ENCODE results near the gene SRPX2.

SRPX2 gene

GRCh38 chrX:100642290-100642689, 1.7 kb upstream of the SRPX2 start:
- TF ChIP-seq, protein P1, sequence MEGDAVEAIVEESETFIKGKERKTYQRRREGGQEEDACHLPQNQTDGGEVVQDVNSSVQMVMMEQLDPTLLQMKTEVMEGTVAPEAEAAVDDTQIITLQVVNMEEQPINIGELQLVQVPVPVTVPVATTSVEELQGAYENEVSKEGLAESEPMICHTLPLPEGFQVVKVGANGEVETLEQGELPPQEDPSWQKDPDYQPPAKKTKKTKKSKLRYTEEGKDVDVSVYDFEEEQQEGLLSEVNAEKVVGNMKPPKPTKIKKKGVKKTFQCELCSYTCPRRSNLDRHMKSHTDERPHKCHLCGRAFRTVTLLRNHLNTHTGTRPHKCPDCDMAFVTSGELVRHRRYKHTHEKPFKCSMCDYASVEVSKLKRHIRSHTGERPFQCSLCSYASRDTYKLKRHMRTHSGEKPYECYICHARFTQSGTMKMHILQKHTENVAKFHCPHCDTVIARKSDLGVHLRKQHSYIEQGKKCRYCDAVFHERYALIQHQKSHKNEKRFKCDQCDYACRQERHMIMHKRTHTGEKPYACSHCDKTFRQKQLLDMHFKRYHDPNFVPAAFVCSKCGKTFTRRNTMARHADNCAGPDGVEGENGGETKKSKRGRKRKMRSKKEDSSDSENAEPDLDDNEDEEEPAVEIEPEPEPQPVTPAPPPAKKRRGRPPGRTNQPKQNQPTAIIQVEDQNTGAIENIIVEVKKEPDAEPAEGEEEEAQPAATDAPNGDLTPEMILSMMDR (IDR thresholded peaks at IDR 0.05; ENCODE audit: extremely low read depth, missing control alignments): no peak
- no peak for DNase-seq (ENCODE audit: low spot score)

DNA sequence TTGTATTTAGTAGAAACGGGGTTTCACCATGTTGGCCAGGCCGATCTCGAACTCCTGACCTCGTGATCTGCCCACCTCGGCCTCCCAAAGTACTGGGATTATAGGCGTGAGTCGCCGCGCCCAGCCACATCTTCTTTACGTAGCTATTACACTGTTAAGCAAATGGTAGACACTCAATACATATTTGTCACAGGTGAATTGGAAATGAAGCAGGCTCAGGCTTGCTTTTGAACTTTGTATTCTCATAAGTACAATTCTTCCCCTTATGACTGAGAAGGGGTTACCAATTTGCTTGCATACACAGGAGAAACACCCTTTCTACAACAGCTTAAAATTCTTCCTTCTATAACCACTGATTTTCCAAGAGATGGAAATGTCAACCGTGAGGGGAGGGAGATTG, 787 bp upstream of the SRPX2 start:
- no peak for DNase-seq (ENCODE audit: low spot score)
- TF ChIP-seq, protein P1 (IDR thresholded peaks at IDR 0.05; ENCODE audit: extremely low read depth, missing control alignments): no peak

- DNase-seq (ENCODE audit: low spot score): no peak
- TF ChIP-seq, protein P1 (IDR thresholded peaks at IDR 0.05; ENCODE audit: extremely low read depth, missing control alignments): no peak
Measured at GRCh38 chrX:100645106-100645505, 1.1 kb downstream of the SRPX2 start.

- no peak for DNase-seq (ENCODE audit: low spot score)
- TF ChIP-seq, protein P1 (IDR thresholded peaks at IDR 0.05; ENCODE audit: extremely low read depth, missing control alignments): no peak
Measured at GRCh38 chrX:100647095-100647494, 3.1 kb downstream of the SRPX2 start.

GRCh38 chrX:100647739-100648138, 3.7 kb downstream of the SRPX2 start:
- no peak for DNase-seq (ENCODE audit: low spot score)
- TF ChIP-seq, protein P1 (IDR thresholded peaks at IDR 0.05; ENCODE audit: extremely low read depth, missing control alignments): no peak

GRCh38 chrX:100648458-100649417, 4.7 kb downstream of the SRPX2 start:
- TF ChIP-seq, protein P1 (IDR thresholded peaks at IDR 0.05; ENCODE audit: extremely low read depth, missing control alignments): no peak
- DNase-seq (ENCODE audit: low spot score): no peak

GRCh38 chrX:100649550-100650356, 5.8 kb downstream of the SRPX2 start:
- TF ChIP-seq, protein P1 (IDR thresholded peaks at IDR 0.05; ENCODE audit: extremely low read depth, missing control alignments): no peak

More at GRCh38 chrX:100649550-100650356, 5.8 kb downstream of the SRPX2 start:
- DNase-seq (ENCODE audit: low spot score): no peak

All from GM20000 (cell line).